Measurements from ENCODE around the gene HECTD1. TPM values are rescaled to one million over a fixed set of nuclear protein-coding genes. Genes with fewer than 3 reads are reported as not detected.
"Not testable (repeated sequence)": the region's sequence is repeated elsewhere in the genome, so short reads cannot be mapped to it uniquely, and the experiment has no call there.

HECTD1 gene
- total RNA-seq, 2 experiments from 2014 or later: 90.3 to 126 TPM

- H3K4me1 ChIP-seq (ENCODE audit: insufficient read depth, low read length, poor library complexity, severe bottlenecking): no peaks in the 10 kb centered on the region
- POLR2A ChIA-PET: interaction anchor here (0.9 kb wide), 1 partner anchor 40 kb away, joined by 5 read pairs; no protein-coding TSS in a partner anchor
- no peak overlapping the region for H3K27ac ChIP-seq (ENCODE audit: low read depth, low read length, poor library complexity, severe bottlenecking)
- no peaks in the 10 kb centered on the region for H3K9me2 ChIP-seq (ENCODE audit: insufficient read depth, low read length)
- intact Hi-C loops (cut with micrococcal nuclease; ENCODE audit: unreplicated experiment): no loop called here
- no peak overlapping the region for H2AFZ ChIP-seq (ENCODE audit: low read length)
- no peak overlapping the region for H3K4me3 ChIP-seq (ENCODE audit: low read depth, low read length, poor library complexity, severe bottlenecking)
- no peak overlapping the region for H3K4me2 ChIP-seq (ENCODE audit: low read length)
- TF ChIP-seq, protein P1, sequence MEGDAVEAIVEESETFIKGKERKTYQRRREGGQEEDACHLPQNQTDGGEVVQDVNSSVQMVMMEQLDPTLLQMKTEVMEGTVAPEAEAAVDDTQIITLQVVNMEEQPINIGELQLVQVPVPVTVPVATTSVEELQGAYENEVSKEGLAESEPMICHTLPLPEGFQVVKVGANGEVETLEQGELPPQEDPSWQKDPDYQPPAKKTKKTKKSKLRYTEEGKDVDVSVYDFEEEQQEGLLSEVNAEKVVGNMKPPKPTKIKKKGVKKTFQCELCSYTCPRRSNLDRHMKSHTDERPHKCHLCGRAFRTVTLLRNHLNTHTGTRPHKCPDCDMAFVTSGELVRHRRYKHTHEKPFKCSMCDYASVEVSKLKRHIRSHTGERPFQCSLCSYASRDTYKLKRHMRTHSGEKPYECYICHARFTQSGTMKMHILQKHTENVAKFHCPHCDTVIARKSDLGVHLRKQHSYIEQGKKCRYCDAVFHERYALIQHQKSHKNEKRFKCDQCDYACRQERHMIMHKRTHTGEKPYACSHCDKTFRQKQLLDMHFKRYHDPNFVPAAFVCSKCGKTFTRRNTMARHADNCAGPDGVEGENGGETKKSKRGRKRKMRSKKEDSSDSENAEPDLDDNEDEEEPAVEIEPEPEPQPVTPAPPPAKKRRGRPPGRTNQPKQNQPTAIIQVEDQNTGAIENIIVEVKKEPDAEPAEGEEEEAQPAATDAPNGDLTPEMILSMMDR (conservative IDR thresholded peaks at IDR 0.05; ENCODE audit: low read length): no peak
- TF ChIP-seq EZH2phosphoT487 (IDR thresholded peaks at IDR 0.05; ENCODE audit: borderline replicate concordance, low read depth, low read length): no peak
- CTCF ChIA-PET (ENCODE audit: unreplicated experiment): no interaction called here
- H4K20me1 ChIP-seq (ENCODE audit: insufficient read depth, low read length): no peaks in the 10 kb centered on the region
- no TSS peak for BruUV-seq (replicated peaks)
- no peaks in the 10 kb centered on the region for H3K79me2 ChIP-seq (ENCODE audit: insufficient read depth, low read depth, low read length)
- no peak for DNase-seq (ENCODE audit: low spot score)
- no peaks in the 10 kb centered on the region for H3K9me3 ChIP-seq (ENCODE audit: low read length)
- no peaks in the 10 kb centered on the region for H3K36me3 ChIP-seq (ENCODE audit: insufficient read depth, low read length)
Measured at GRCh38 chr14:31232081-31232480, 24.5 kb upstream of the HECTD1 start.

- H3K79me2 ChIP-seq (ENCODE audit: insufficient read depth, low read depth, low read length); H3K9me3 ChIP-seq (ENCODE audit: low read length); DNase-seq (ENCODE audit: low spot score); H3K4me2 ChIP-seq (ENCODE audit: low read length); intact Hi-C loops (cut with micrococcal nuclease; ENCODE audit: unreplicated experiment); H3K27ac ChIP-seq (ENCODE audit: low read depth, low read length, poor library complexity, severe bottlenecking); BruUV-seq (replicated peaks); H3K4me3 ChIP-seq (ENCODE audit: low read depth, low read length, poor library complexity, severe bottlenecking); H3K36me3 ChIP-seq (ENCODE audit: insufficient read depth, low read length); H2AFZ ChIP-seq (ENCODE audit: low read length); H3K4me1 ChIP-seq (ENCODE audit: insufficient read depth, low read length, poor library complexity, severe bottlenecking); H3K9me2 ChIP-seq (ENCODE audit: insufficient read depth, low read length); CTCF ChIA-PET (ENCODE audit: unreplicated experiment); H4K20me1 ChIP-seq (ENCODE audit: insufficient read depth, low read length): not testable (repeated sequence)
- POLR2A ChIA-PET: interaction anchor here (0.6 to 0.9 kb wide), 4 partner anchors 29 to 709 kb away, joined by 3 to 5 read pairs (median 4); no protein-coding TSS in a partner anchor
Measured at GRCh38 chr14:31231272-31231671, 23.7 kb upstream of the HECTD1 start.

- CTCF ChIA-PET (ENCODE audit: unreplicated experiment): no interaction called here
- no peaks in the 10 kb centered on the region for H3K4me1 ChIP-seq (ENCODE audit: insufficient read depth, low read length, poor library complexity, severe bottlenecking)
- no TSS peak for BruUV-seq (replicated peaks)
- no peaks in the 10 kb centered on the region for H3K36me3 ChIP-seq (ENCODE audit: insufficient read depth, low read length)
- no peak for DNase-seq (ENCODE audit: low spot score)
- no peaks in the 10 kb centered on the region for H3K9me2 ChIP-seq (ENCODE audit: insufficient read depth, low read length)
- H4K20me1 ChIP-seq (ENCODE audit: insufficient read depth, low read length): no peaks in the 10 kb centered on the region
- H3K9me3 ChIP-seq (ENCODE audit: low read length): no peaks in the 10 kb centered on the region
- H3K27ac ChIP-seq (ENCODE audit: low read depth, low read length, poor library complexity, severe bottlenecking): no peak overlapping the region
- TF ChIP-seq EZH2phosphoT487 (IDR thresholded peaks at IDR 0.05; ENCODE audit: borderline replicate concordance, low read depth, low read length): no peak
- TF ChIP-seq, protein P1 (conservative IDR thresholded peaks at IDR 0.05; ENCODE audit: low read length): no peak
- H2AFZ ChIP-seq (ENCODE audit: low read length): no peak overlapping the region
- intact Hi-C loops (cut with micrococcal nuclease; ENCODE audit: unreplicated experiment): no loop called here
- H3K4me2 ChIP-seq (ENCODE audit: low read length): no peak overlapping the region
- POLR2A ChIA-PET: interaction anchor here (0.6 to 1.4 kb wide), 3 partner anchors 11 to 708 kb away, joined by 3 to 4 read pairs (median 4); no protein-coding TSS in a partner anchor
- no peak overlapping the region for H3K4me3 ChIP-seq (ENCODE audit: low read depth, low read length, poor library complexity, severe bottlenecking)
- no peaks in the 10 kb centered on the region for H3K79me2 ChIP-seq (ENCODE audit: insufficient read depth, low read depth, low read length)
Measured at GRCh38 chr14:31230573-31230958, 23.0 kb upstream of the HECTD1 start.
